ENCODE data around the gene CUEDC2.

Gene CUEDC2

GRCh38 chr10:102412293-102412692 lies 20.1 kb downstream of the CUEDC2 start:
- no peaks in the 10 kb centered on the region for H4K20me1 ChIP-seq (ENCODE audit: low read depth, low read length)
- H3K27me3 ChIP-seq (ENCODE audit: low read length): no peaks in the 10 kb centered on the region
- no peaks in the 10 kb centered on the region for H3K36me3 ChIP-seq (ENCODE audit: low read length)
- no peaks in the 10 kb centered on the region for H3K9me2 ChIP-seq (replicated peaks; ENCODE audit: insufficient read depth, low read length)
- TF ChIP-seq CTCF (IDR thresholded peaks at IDR 0.05; ENCODE audit: insufficient read depth, low read length, poor library complexity, severe bottlenecking) (no peak), EZH2phosphoT487 (conservative IDR thresholded peaks at IDR 0.05; ENCODE audit: low read length) (no peak)
- no peak overlapping the region for H2AFZ ChIP-seq (ENCODE audit: low read depth, low read length, severe bottlenecking)
- H3K4me2 ChIP-seq (ENCODE audit: low read depth, low read length, poor library complexity, severe bottlenecking): no peak overlapping the region
- no peak overlapping the region for H3K4me3 ChIP-seq (ENCODE audit: insufficient read depth, low read length, poor library complexity, severe bottlenecking)
- H3K79me2 ChIP-seq (ENCODE audit: insufficient read depth, low read length): no peaks in the 10 kb centered on the region
- no peaks in the 10 kb centered on the region for H3F3A ChIP-seq (ENCODE audit: insufficient read depth)
- H3K27ac ChIP-seq (ENCODE audit: low read depth, low read length): no peak overlapping the region
- H3K9me3 ChIP-seq (ENCODE audit: insufficient read depth, low read length): no peaks in the 10 kb centered on the region
- H3K9ac ChIP-seq (ENCODE audit: low read length): no peak overlapping the region

- H3K4me2 ChIP-seq (ENCODE audit: low read depth, low read length, poor library complexity, severe bottlenecking): no peak overlapping the region
- no peaks in the 10 kb centered on the region for H4K20me1 ChIP-seq (ENCODE audit: low read depth, low read length)
- H3F3A ChIP-seq (ENCODE audit: insufficient read depth): no peaks in the 10 kb centered on the region
- no peak overlapping the region for H3K9ac ChIP-seq (ENCODE audit: low read length)
- no peak overlapping the region for H3K4me3 ChIP-seq (ENCODE audit: insufficient read depth, low read length, poor library complexity, severe bottlenecking)
- no peaks in the 10 kb centered on the region for H3K79me2 ChIP-seq (ENCODE audit: insufficient read depth, low read length)
- no peaks in the 10 kb centered on the region for H3K9me3 ChIP-seq (ENCODE audit: insufficient read depth, low read length)
- H2AFZ ChIP-seq (ENCODE audit: low read depth, low read length, severe bottlenecking): no peak overlapping the region
- no peak for TF ChIP-seq EZH2phosphoT487 (conservative IDR thresholded peaks at IDR 0.05; ENCODE audit: low read length)
- TF ChIP-seq CTCF (IDR thresholded peaks at IDR 0.05; ENCODE audit: insufficient read depth, low read length, poor library complexity, severe bottlenecking): no peak
- no peaks in the 10 kb centered on the region for H3K27me3 ChIP-seq (ENCODE audit: low read length)
- no peak overlapping the region for H3K27ac ChIP-seq (ENCODE audit: low read depth, low read length)
- H3K9me2 ChIP-seq (replicated peaks; ENCODE audit: insufficient read depth, low read length): no peaks in the 10 kb centered on the region
- H3K36me3 ChIP-seq (ENCODE audit: low read length): no peaks in the 10 kb centered on the region
Measured at GRCh38 chr10:102411341-102412255, 20.8 kb downstream of the CUEDC2 start.

- Histone ChIP-seq H3K4me2 (ENCODE audit: low read depth, low read length, poor library complexity, severe bottlenecking) (no peak overlapping the region), H3F3A (ENCODE audit: insufficient read depth) (no peaks in the 10 kb centered on the region), H4K20me1 (ENCODE audit: low read depth, low read length) (no peaks in the 10 kb centered on the region), H3K27me3 (ENCODE audit: low read length) (no peaks in the 10 kb centered on the region), H2AFZ (ENCODE audit: low read depth, low read length, severe bottlenecking) (no peak overlapping the region), H3K79me2 (ENCODE audit: insufficient read depth, low read length) (no peaks in the 10 kb centered on the region), H3K9ac (ENCODE audit: low read length) (no peak overlapping the region), H3K4me3 (ENCODE audit: insufficient read depth, low read length, poor library complexity, severe bottlenecking) (no peak overlapping the region), H3K9me2 (replicated peaks; ENCODE audit: insufficient read depth, low read length) (no peaks in the 10 kb centered on the region), H3K36me3 (ENCODE audit: low read length) (no peaks in the 10 kb centered on the region), H3K9me3 (ENCODE audit: insufficient read depth, low read length) (no peaks in the 10 kb centered on the region), H3K27ac (ENCODE audit: low read depth, low read length) (no peak overlapping the region)
- TF ChIP-seq EZH2phosphoT487 (conservative IDR thresholded peaks at IDR 0.05; ENCODE audit: low read length): no peak
- TF ChIP-seq CTCF (IDR thresholded peaks at IDR 0.05; ENCODE audit: insufficient read depth, low read length, poor library complexity, severe bottlenecking): no peak
Measured at GRCh38 chr10:102410429-102411073, 21.8 kb downstream of the CUEDC2 start.
